Limb (tissue), 2 donors: ENCODE data around the gene SH3RF3.

Experiments
- DNase-seq, 2 donors: peaks; one replicate each; pipeline ENCODE4 v3.0.0-alpha.2; 2016; ENCODE audit errors: extremely low spot score in 2 of 2

SH3RF3 gene

GRCh38 chr2:109373791-109374547 lies 245.0 kb downstream of the SH3RF3 start:
- DNase-seq = peak in 1 of 2 donors; percentile 20

- peak in 1 of 2 donors; percentile 24 for DNase-seq
Measured at GRCh38 chr2:109374548-109375130, 245.6 kb downstream of the SH3RF3 start.

GRCh38 chr2:109375131-109375561 lies 246.1 kb downstream of the SH3RF3 start:
- DNase-seq = peak in 1 of 2 donors; percentile 9

- DNase-seq = peak in 1 of 2 donors; percentile 7
Measured at GRCh38 chr2:109375656-109376055, 246.7 kb downstream of the SH3RF3 start.

GRCh38 chr2:109376115-109376514 lies 247.1 kb downstream of the SH3RF3 start:
- peak in 1 of 2 donors; percentile 13 for DNase-seq

- DNase-seq = peak in 1 of 2 donors; percentile 14
Measured at GRCh38 chr2:109376796-109377495, 247.9 kb downstream of the SH3RF3 start.

GRCh38 chr2:109377976-109378375 lies 249.0 kb downstream of the SH3RF3 start:
- no peak for DNase-seq

GRCh38 chr2:109378682-109379081 lies 249.7 kb downstream of the SH3RF3 start:
- peak in 1 of 2 donors; percentile 17 for DNase-seq

- peak in 1 of 2 donors; percentile 14 for DNase-seq
Measured at GRCh38 chr2:109379507-109379906, 250.5 kb downstream of the SH3RF3 start.

GRCh38 chr2:109380502-109381326 lies 251.7 kb downstream of the SH3RF3 start:
- peak in 1 of 2 donors; percentile 28 for DNase-seq

GRCh38 chr2:109381327-109381820 lies 252.4 kb downstream of the SH3RF3 start:
- peak in 1 of 2 donors; percentile 5 for DNase-seq

GRCh38 chr2:109382226-109382895 lies 253.4 kb downstream of the SH3RF3 start:
- DNase-seq = peak in 1 of 2 donors; percentile 26

GRCh38 chr2:109382951-109383350 lies 253.9 kb downstream of the SH3RF3 start:
- peak; percentile 55 to 78 for DNase-seq

GRCh38 chr2:109383505-109384307 lies 254.7 kb downstream of the SH3RF3 start:
- DNase-seq = peak in 1 of 2 donors; percentile 20

GRCh38 chr2:109384308-109385271 lies 255.6 kb downstream of the SH3RF3 start:
- peak in 1 of 2 donors; percentile 9 for DNase-seq

GRCh38 chr2:109385506-109385905 lies 256.5 kb downstream of the SH3RF3 start:
- peak in 1 of 2 donors; percentile 13 for DNase-seq

GRCh38 chr2:109386004-109386695 lies 257.1 kb downstream of the SH3RF3 start:
- DNase-seq = peak in 1 of 2 donors; percentile 15

GRCh38 chr2:109387221-109387735 lies 258.3 kb downstream of the SH3RF3 start:
- DNase-seq = no peak
